SKM-1 (cell line): ENCODE data around the gene SQSTM1.

ENCODE experiments used
- DNase-seq: peaks from one replicate; lab custom pipeline; 2025; ENCODE audit not compliant: unreplicated experiment; lab: John Stamatoyannopoulos, UW

The SQSTM1 gene

GRCh38 chr5:179805529-179806249, 15.0 kb upstream of the SQSTM1 start:
- DNase-seq = no peak

DNA sequence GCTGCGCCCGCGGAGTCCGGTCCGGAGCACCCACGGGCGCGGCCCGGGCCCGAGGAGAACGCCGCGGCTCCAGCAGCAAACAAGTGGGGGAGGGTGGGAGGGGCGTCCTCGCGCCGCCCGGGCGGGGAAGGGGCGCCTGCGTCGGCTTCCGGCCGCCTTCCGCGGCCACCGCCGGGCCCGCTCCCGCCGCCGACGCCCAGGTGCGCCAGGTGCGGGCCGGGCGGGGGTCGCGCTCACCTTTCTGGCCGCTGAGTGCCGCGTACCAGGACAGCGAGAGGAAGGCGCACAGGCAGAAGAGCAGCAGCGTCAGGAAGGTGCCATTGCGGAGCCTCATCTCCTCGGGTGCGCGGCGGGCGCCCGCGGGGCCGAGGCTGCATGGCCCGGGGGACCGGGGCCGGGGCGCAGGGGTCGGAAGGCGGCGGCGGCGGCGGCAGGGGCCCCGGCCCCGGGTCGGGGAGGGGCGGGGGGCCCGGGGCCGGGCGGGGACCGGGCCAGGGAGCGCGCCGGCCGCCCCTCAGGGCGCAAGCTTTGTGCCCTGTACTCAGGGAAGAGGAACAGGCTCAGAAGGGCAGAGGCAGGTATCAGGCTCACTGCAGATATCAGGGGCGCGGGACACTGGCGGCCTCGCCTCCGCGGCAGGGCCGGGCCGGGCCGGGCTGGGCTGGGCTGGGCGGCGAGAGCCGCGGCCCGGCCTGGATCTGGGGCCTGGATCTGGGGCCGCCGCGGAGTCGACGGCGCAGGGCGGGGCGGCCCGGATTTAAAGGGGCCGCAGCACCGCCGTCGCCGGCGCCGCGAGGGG, 14.3 kb upstream of the SQSTM1 start, which contains the start of gene MGAT4B:
Gene MGAT4B, minus strand, starts transcription at position 617 of the 799 bp plus-strand sequence. Its CDS starts 283 bp downstream, at position 334.
- no peak for DNase-seq

- no peak for DNase-seq
Observed at GRCh38 chr5:179812135-179812825, 8.4 kb upstream of the SQSTM1 start.

DNA sequence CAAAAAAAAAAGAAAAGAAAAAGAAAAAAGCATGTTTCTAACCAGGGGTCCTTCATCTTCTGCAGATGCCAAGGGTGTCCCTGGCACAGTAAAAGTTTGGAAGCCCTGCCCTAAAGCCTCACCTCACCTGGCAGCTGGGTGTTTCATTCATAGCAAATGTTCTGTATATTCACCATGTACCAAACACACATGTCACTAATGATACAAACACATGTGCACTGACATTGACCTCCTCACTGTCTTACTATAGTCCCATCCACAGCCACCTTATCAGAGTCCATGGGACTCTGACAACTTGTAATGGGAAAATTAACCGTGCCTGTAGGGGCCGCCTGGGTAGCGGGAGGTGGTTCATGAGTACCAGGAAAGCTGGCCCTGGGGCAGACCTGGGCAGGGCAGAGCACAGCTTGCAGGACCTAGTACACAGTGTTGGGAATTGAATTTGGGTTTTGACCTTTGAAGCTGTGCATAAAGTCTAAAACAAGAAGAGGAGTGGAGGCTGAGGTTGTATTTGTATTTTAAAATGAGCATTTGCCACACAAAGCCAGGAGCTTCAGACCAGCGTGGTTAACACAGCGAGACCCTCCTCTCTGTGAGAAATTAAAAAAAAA, 7.6 kb upstream of the SQSTM1 start:
- no peak for DNase-seq

DNA sequence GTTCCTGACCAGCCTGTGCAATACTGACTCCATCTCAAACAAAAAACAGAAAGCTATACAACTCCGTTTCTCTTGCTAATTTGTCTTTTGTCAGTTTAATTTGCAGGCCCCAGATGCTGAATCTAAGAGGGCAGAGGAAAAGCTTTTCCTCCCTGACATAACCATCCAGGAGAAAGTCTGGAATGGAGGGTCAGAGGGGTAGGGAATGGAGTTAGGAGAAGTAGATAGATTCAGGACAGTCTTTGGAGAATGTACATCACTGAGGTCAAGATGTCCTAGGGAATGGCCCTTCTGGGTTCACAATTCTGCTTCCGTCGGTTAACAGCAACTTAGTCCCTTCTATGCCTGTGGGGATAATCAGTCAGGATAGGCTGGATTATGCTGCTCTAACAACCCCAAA, 6.6 kb upstream of the SQSTM1 start:
- no peak for DNase-seq

GRCh38 chr5:179815491-179816249, 5.0 kb upstream of the SQSTM1 start:
- no peak for DNase-seq

DNA sequence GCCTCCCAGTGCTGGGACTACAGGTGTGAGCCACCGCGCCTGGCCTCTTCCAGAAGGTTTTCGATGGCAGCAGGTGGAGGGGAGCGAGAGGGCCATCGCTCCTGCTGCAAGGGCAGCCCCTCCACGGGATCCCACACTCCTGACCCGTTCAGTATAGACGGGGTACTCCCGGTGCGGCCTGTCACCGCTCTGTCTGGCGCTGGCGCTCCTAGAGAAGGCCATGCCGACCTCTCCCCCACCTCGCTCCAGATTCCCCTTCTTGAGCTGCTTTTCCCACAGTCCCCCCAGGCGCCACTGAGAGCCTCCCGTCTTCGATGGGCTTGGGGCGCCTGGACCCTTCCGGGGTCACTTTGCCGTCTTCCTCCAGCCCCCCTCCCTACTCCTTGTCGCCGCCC, 4.3 kb upstream of the SQSTM1 start:
- DNase-seq = no peak

DNA sequence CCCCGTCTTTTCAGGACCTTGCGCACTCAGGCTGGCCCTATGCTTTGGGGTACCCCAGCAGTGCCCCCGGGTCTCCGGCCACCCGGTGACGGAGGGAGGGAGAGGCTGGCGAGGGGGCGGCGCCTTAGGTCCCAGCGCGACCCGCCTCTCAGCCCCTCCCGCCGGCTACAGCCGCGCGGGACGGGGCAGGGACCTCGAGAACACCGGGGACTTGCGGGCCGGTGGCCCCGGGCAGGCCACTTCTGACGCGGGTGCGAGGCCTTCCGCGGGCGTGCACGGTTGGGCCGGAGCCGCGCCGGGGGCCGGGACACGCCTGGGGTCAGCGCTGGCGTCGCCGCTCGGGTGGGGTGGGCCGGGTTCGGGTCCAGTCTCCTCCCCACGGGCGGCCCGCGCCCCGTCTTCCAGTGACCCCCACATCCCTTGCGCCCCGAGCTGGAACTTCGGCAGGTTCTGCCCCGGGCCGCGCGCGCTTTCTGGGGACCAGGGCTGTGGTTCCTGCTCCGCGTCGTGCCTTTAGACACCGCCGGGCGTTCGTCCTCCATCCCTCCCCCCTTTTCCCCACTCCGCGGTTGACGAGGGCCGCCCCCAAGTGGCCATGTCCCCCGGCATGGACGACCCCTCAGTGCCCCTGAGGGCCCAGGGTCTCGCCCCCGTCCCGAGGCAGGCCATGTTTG, 3.8 kb upstream of the SQSTM1 start:
- DNase-seq = no peak

DNA sequence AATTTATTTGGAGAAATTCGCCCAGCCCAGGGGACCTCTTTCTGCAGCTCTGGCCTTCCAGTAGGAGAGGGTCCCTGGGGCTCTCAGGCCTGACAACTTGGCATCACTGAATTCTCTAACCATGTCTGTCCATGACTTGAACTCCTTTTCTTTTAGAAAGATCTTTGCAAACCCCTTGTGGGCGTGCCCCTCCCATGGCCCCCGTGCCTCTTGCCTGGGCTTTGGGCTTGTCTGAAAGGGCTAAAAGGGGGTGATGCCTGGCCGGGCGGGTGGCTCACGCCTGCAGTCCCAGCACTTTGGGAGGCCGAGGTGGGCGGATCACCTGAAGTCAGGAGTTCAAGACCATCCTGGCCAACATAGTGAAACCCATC, 3.2 kb upstream of the SQSTM1 start:
- no peak for DNase-seq

GRCh38 chr5:179817890-179818745, 2.6 kb upstream of the SQSTM1 start:
- DNase-seq = no peak

DNA sequence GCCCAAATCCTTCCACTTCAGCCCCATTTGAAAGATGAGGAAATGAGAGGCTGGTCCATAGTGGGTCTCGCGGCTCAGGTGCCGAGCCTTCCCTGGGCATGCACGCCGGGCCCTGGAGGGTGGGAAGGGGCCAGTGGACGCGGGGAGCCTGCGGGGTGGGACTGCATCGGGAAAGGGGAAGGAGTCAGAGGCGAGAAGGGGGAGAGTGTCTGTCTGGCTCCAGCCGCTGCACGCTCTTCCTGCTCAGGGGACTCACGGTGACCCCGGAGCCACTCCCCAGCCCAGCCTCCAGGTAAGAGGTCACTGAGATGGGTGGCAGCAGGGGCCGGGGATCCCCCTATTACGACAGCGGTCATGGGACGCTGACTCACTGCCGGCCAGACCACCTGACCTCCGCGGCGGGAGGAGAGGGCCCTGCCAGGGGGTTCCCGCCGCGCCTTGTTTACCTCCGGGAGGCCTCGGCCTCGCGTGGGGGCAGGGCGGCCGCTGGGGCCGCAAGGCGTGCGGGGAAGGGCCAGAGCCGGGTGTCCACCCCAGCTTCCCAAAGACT, 1.9 kb upstream of the SQSTM1 start:
- DNase-seq = peak; percentile 84

DNA sequence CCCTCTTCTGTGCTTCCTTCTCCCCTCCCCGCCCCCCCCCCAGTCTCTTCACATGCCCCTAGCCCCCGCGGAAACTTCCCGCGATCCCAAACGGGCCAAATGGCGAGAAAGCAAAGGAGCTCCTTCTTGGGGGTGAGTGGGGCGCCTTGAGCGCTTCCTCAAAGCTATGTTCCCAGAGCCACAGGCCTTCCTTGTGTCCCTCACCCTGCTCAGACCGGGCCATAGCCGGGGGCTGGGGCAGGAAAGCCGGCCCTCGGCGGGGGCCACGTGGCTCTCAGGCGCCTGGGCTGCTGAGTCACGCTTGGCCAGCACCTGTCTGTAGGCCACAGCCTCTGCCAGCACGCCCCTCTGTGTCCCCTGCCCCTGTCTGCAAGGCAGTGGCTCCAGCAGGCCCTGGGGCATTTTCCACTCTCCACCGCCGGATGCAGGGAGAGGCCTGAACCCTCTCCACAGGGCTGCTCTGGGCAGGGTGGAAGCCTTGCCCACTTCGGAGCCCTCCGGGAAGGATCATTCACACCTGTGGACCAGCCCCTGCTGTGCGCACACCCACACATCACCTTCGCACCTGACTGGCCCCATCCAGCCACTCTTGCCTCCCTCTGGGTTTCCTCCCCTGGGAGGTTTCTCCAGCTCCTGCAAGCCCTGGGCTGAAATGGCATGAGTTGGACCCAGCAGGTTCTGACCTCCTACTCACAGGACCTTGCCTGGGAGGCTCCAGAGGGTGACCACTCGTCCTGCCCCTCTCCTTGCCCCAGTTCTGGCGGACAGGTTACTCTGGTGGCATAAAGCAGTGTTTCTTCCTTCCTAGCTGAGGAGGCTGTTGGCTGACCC, 1.2 kb upstream of the SQSTM1 start:
- no peak for DNase-seq

DNA sequence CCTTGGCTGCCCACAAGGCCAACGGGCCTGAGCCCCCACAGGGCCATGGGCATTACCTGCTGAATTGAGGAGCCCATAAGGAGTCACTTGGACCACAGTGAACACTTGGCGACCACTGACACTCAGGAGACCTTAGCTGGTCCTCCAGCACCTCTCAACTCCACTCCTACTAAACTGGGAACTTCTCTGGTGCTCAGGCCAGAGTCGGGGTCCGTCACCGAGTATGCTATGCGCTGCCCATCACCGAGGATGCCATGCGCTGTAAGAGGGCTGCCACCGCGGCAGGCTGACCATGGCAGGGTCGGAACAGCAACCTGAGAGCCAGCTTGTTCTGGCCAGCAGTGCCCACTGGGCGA, 600 bp upstream of the SQSTM1 start:
- DNase-seq = no peak

- peak; percentile 63 for DNase-seq
Observed at GRCh38 chr5:179821298-179822058, 773 bp downstream of the SQSTM1 start.

DNA sequence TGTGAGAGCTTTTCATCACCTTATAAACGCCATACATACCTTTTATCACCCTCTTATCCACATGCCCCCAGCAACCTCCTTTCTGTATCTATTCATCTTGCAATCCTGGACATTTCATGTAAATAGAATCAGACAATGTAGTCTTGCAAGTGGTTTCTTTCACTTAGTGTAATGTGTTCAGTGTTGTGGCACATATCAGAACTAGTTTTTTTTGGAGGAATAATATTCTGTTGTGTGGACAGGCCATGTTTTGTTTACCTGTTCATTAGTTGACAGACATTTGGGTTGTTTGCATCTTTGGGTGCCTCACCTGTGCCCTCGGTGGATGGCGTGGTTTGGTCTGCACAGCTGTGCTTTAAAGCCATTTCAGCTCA, 1.3 kb downstream of the SQSTM1 start:
- DNase-seq = no peak

DNA sequence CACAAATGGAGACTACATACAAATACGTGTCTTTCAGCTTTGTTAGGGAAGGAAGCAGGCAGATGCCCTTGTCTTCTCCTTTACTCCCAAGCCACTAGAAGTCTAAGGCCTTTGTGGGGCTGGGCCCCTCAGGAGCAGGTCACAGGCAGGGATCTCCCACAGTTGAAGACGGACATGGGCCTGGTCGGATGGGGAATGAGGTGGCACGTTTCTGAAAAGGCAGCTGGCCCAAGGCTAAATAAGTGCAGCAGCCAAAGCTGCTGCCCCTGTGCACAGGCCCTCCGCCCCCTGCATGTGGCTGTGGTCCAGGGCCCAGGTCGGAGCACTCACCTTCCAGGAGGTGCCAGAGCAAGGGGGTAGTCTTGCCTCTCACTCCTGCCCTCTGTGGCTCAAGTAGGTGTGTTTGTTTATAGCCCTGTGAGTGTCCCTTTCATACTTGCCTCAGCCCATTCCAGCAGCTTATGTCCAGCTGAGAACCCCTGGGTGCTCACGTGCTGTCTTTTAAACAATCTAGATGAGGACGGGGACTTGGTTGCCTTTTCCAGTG, 1.8 kb downstream of the SQSTM1 start:
- DNase-seq = no peak
